ENCODE results near the gene BCR. TPM values are rescaled to one million over a fixed set of nuclear protein-coding genes. Genes with fewer than 3 reads are reported as not detected.

The BCR gene
- total RNA-seq, 1 donor from 2014 or later = 24.3 TPM

DNA sequence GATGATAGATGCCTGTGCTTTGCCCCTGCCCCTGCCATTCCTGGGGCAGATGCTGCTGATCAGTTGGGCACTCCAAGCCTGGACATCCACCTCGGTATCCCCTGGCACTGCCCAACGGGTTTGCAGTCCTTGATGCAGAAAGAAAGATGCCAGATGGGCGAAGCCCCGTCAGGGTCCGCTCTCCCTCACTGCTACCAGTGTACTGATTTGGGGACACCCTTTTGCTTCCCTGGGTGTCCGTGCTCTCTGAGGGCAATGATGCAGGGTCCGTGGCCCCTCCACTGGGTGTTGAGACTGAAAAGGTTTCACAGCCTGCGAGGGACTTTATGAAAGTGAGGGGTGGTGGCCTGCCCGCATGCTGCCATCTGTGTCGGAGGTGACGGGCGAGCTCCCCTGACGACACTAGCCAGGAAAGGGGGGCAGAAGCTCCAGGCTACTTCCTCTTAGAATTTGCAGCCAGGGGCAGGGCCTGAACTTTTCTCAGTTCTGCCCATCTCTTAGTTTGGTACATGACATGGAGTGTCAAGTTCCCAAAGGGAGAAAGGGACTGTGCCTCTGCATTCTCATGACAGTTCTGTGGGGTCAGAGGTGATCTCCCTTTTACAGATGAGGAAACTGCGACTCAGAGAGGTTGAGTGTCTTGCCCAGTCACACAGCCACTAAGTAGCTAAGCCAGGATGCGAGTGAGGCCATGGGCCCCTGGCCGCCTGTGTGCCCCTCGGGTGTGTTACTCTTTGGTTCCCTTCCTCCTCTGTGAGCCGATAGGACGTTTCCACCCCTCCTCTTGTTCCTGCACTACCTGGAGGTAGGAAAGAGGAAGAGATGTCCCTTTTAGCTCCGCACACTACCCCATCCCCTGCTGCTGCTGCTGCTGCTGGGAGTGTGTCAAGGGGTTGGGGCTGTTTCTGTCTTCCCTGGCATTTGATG, 96.6 kb downstream of the BCR start:
- DNase-seq (ENCODE audit: low spot score) = no peak
- intact Hi-C loops (cut with DNase I) = no loop called here

DNA sequence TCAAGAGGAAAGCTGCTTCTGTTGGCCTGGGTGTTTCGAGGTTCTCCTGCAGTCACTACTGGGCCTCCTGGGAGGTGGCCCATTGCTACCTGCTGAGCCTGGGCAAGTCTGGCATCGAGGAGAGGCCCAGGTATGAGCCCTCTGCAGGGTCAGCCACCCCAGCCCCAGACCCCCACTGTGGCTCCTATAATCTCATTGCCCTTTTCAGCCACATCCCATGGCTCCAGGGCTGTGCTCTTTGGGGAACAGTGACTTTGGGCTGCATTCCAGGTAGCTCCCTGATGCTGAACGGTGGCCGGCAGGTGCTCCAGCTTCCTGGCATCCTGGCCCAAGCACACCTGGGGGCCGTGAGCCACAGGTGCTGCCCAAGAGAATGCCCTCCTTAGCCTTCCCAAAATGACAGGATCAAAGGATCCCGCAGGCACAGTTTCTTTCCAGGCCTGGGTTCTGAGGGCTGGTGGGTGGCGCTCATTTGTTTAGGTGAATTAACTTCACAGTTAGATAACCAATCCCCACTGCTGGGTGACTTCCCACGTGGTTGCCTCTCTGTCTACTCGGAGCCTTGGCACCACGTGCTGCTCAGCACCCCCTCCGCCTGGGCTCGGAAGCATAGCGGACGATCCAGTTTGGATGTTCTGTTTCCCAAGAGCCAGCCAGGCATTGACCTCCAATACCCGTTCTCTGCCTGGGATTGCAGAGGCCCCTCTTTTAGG, 97.4 kb downstream of the BCR start:
- DNase-seq (ENCODE audit: low spot score) = no peak
- intact Hi-C loops (cut with DNase I) = no loop called here

DNA sequence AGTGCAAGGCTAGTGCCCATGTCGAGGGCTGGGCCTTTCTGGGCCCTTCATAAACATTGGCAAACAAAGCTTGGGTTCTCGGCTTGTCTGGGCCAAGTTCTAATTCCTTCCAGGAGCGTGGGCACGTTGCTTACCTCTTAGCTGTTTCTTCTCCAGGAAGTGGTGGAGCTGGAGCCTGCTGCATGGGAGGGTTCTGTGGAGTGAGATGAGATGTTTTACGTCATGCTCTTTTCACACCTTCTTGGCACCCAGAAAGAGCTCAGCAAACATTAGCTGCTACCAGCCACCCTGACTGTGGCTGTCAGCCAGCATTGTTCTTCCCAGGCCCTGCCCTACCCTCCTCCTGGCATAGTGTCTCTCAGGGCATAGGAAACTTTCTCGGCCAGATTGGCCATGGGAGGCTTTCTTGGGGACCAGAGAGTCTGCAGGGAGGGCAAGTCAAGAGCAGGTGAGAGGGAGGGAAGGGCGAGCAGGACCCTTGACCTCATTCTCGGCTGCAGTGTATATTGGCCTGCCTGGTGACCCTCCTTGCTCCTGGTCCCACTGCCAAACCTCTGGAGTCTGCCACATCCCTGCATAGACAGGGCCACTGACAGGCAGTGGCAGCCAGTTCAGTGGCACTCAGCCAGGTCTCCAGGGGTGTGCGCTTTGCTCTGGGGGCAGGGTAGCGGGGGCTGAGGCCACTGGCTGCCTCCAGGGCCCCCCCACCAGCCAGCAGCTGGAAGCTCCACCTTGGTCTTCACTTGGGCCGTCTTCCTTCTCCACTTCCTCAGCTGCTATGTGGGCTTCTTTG, 98.8 kb downstream of the BCR start:
- DNase-seq (ENCODE audit: low spot score) = no peak
- intact Hi-C loops (cut with DNase I) = no loop called here

DNA sequence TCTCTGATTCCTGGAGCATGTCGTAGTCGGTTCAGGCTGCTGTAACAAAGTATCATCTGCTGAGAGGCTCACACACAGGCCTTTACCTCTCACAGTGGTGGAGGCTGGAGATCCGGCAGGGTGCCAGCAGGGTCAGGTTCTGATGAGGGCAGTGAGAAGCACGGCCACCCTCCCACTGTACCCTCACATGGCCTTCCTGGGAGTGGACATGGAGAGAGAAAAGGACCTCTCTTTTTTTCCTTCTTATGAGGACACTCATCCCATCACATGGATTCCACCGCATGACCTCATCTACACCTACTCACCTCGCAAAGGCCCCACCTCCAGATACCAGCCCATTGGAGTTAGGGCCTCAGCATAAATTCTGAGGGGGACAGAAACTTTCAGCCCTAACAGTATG, 99.5 kb downstream of the BCR start:
- intact Hi-C loops (cut with DNase I) = loop anchor here (10.0 kb wide), 1 partner anchor 325 kb away; no protein-coding TSS in a partner anchor
- no peak for DNase-seq (ENCODE audit: low spot score)

DNA sequence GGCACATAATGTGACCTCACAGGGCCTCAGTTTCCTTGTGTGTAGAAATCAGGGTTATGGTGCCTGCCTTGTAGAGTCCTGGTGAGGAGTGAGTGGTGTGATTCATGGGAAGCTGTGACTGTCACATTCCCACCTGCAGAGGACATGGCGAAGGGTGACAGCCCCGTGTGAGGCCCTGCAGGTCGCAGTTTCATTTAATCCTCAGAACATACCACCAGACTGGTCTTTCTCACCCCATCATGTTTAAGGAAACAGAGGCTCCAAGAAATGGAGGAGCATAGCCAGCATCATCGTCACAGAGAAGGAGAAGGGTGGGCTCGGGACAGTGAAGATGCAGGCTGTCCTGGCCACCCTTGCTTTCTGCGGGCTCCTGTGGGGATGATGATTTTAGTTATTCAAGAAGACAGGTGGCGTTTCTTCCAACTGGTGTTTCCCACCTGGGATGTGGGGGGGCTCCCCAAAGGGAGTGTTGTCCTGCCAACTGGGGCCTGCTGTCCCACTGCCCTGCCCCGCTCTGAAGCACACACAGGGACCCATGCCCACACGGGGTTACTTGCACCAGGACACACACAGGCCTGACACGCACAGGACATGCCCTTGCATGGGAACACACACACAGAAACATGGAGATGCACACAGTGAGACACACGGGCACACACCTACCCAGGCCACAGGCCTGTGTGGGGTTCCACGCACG, 100.2 kb downstream of the BCR start:
- DNase-seq (ENCODE audit: low spot score) = no peak
- intact Hi-C loops (cut with DNase I) = loop anchor here (1.0 to 10.0 kb wide), 2 partner anchors 102 to 326 kb away; no protein-coding TSS in a partner anchor

DNA sequence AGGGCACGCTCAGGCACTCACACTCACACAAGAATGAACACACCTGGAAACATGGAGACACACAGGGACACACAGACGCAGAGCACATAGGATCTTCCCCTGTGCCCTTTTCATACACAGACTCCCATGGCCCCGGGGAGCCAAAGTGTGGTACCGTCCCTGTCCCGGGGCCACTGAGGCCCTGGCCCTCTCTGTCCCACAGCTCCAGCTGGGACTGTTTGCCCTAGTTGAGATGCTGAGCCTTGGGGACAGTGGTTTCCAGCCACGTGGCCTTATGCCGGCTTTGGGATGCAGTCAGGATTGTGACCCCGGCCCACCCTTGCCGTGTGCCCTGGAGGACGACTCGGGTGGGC, 100.7 kb downstream of the BCR start:
- DNase-seq (ENCODE audit: low spot score) = no peak
- intact Hi-C loops (cut with DNase I) = loop anchor here (1.0 to 10.0 kb wide), 2 partner anchors 103 to 326 kb away; no protein-coding TSS in a partner anchor

DNA sequence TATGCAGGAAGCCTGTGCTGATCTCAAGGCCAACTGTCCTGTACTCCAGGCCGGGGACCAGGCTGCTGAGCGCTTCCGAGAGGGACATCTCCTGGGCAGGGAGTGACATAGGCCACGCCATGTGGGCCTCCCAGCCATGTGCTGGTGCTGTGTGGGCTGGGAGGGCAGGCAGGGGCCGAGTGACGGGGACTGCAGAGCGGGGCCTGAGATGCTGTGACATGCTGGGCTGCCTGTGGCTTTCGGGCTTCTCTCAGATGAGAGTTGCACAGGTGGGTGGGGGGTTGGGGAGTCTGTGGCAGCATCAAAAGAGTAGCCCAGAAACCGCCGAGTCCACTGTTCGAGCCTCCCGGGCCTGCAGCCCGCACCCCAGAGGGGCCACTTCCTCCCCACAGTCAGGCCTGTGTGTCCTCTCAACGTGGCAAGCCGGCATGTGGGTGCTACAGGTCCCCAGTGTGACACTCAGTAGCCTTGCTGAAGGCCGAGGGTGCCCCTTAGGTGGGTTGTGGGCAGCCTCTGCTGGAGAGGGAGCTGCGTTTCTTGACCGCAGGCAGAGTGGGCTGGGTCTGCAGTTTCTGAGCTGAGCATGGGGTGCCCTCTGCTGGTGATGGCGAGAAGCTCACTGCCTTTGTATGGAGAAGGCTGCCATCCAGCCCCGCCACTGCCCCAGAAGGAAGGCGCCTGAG, 101.2 kb downstream of the BCR start:
- intact Hi-C loops (cut with DNase I) = loop anchor here (1.0 to 10.0 kb wide), 2 partner anchors 103 to 327 kb away; no protein-coding TSS in a partner anchor
- peak; percentile 94 for DNase-seq (ENCODE audit: low spot score)

DNA sequence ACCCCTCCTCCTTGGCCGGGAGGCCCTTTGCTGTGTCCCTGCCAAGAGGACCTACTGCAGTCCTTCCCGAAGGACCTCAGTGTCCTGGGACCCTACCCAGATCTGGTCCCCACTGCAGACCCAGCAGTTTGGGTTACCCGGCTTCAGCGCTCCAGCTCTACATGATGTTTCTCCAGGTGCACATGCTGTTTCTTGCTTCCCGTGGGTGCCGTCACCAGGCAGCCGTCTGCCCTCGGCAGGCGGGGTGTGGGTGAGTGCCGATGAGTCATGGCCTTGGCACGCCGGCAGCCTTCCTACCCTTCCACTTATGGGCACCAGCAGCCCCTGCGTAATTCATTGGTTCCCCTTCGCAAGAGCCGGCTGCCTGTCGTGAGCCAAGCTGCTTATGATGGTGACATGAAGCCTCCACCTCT, 101.8 kb downstream of the BCR start:
- no peak for DNase-seq (ENCODE audit: low spot score)
- intact Hi-C loops (cut with DNase I) = loop anchor here (10.0 kb wide), 1 partner anchor 327 kb away; no protein-coding TSS in a partner anchor

DNA sequence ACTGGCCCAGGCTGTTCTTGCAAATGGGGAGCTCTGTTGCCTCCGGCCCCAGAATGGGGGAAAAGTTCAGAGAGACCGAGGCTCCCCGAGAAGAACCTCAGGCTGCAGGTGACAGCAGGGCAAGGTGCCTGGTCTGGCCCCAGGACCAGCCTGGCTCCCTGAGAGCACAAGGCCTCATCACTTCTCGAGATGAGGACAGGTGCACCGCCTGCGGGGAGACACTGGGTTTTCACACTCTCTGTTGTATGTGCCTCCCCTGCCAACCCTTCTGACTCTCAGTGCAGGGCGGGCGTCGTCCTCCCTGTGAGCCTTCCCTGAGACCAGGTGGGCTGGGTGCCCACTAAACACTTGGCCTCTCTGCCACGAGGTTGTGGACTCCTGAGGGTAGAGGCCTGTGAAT, 102.2 kb downstream of the BCR start:
- intact Hi-C loops (cut with DNase I) = loop anchor here (10.0 kb wide), 1 partner anchor 328 kb away; no protein-coding TSS in a partner anchor
- DNase-seq (ENCODE audit: low spot score) = no peak

DNA sequence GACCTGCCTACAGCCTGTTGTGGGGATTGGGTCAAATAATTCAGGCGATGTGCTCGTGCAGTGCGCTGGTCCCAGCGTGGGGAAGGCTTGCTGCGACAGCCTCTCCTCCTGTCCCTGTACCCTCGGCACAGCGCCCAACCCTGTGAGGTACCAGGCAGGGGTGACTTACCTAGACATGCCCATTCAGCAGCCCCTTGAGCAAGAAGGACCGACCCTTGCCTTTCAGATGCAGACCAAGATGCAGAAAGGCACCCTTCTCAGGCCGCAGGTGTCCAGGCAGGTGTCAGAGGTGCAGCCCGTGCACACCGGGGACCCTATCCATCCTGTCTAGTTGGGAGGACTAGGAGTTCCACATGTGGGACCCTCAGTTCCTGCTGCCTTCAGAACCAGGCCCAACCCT, 102.7 kb downstream of the BCR start:
- intact Hi-C loops (cut with DNase I) = loop anchor here (10.0 kb wide), 1 partner anchor 328 kb away; no protein-coding TSS in a partner anchor
- no peak for DNase-seq (ENCODE audit: low spot score)

DNA sequence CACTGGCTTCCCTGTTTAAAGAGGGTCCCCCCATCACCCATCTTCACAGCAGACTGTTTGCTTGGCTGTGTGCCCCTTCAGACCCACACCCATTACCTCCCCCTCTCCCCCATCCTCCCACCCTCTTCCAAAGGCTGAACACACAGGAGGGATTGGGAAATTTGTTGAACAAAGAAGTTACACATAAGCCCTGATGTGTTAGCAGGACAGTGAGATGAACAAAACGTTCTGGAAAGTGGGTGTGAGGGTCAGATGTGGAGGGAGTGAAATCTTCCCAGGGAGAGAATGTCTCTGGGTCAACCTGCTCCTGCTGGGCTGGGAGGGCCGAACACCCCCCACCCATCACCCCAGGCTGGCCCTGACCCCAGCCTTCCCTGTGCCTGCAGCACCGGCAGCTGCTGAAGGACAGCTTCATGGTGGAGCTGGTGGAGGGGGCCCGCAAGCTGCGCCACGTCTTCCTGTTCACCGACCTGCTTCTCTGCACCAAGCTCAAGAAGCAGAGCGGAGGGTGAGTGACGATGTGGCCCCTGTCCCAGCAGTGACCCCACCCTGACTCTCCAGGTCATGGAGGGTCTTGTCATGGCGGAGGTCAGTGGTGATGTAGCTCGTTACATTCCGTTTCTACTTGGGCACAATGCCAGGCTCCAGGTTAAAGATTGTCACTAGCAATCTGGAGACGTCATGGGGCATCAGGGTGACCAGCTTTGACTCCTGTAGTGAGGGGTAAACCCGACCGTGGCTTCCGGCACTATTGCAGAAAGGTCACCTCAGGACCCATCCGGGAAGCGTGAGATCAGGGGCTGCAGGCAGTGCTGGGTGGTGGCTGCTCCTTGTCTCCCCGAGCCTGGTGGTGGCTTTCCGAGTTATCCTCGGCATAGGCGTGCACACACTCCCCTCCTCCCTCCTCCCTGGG, 103.5 kb downstream of the BCR start:
- DNase-seq (ENCODE audit: low spot score) = no peak
- intact Hi-C loops (cut with DNase I) = loop anchor here (10.0 kb wide), 1 partner anchor 329 kb away; no protein-coding TSS in a partner anchor

DNA sequence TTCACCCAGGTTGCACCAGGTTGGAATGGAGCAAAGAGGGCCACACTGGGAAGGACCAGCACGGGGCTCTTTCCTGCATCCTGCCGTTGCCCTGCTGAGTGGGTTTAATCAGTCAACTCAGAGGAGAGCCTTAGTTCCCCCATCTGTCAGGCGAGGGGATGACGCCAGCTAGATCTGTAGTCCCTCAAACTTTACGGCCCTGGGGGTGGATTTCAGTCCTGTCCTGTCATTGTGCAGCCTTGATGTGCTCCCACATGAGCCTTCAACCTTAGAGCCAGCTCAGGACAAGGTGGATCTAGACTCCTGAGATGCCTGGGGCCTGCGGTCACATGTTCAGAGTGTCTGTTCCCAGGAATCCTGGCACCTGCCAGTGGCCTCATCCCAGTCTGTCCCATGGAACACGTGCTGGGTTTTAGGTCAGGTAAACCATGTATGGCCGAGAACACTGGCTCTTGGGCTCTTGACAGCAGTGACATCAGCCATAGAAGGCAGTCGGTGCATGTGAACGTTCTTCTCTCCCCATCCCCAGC, 104.3 kb downstream of the BCR start:
- no peak for DNase-seq (ENCODE audit: low spot score)
- intact Hi-C loops (cut with DNase I) = loop anchor here (10.0 kb wide), 1 partner anchor 330 kb away; no protein-coding TSS in a partner anchor

DNA sequence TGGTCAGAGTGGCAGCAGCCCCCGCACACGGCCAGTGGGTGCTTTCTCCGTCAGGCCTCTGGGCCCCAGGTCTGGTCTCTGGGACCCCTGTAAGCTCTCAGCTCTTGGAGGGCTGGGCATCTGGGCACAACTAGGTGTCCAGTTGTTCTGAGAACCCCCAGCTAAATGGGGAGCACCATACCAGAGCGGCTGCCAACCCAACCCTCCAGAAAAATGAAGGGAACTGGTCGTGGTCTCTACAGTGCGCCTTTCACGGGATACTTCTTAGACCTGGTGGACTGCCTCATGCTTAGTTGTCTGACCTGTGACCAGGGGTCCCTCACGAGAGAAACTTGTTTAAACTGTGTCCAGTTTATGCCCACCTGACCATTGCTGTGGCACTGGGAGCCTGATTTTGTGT, 104.9 kb downstream of the BCR start:
- intact Hi-C loops (cut with DNase I) = loop anchor here (10.0 kb wide), 1 partner anchor 330 kb away; no protein-coding TSS in a partner anchor
- no peak for DNase-seq (ENCODE audit: low spot score)

DNA sequence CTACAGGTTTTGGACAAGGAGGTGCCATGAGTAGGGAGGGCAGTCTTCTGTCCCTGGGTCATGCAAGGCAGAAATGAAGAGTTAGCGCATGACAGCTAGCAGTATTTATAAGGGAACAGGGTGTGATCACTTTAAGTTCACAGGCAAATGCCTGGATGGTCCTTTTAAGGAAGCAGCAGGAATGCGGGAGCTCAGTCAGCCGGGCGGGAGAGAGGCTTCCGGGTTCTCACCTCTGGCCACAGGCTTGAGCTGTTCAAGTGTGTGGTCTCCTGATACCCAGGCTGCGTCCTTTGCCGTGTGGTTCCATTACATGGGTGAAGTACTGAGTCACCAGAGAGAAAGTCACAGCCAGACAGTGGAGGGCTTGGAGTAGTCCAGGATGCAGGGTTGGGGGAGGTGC, 105.4 kb downstream of the BCR start:
- intact Hi-C loops (cut with DNase I) = loop anchor here (10.0 kb wide), 1 partner anchor 331 kb away; no protein-coding TSS in a partner anchor
- DNase-seq (ENCODE audit: low spot score) = no peak

DNA sequence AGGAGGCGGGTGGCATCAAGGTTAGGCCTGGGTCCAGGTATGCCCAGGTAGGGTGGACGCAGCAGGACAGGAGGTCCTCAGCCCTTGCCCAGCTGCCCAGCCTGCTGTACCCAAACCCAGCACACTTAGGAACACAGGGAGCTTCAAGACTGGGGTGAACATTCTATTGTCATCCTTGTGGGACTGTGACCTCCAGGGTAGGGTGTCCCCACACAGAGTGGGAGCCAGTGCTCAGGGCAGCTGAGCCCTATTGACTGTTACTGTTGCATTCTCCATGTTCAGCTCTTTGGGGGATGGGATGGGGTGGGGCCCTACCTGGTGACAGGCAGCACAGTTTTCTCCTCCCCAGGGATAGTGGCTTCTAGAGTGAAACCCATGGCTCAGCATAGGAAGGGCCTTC, 106.0 kb downstream of the BCR start:
- DNase-seq (ENCODE audit: low spot score) = no peak
- intact Hi-C loops (cut with DNase I) = loop anchor here (10.0 kb wide), 1 partner anchor 331 kb away; no protein-coding TSS in a partner anchor

DNA sequence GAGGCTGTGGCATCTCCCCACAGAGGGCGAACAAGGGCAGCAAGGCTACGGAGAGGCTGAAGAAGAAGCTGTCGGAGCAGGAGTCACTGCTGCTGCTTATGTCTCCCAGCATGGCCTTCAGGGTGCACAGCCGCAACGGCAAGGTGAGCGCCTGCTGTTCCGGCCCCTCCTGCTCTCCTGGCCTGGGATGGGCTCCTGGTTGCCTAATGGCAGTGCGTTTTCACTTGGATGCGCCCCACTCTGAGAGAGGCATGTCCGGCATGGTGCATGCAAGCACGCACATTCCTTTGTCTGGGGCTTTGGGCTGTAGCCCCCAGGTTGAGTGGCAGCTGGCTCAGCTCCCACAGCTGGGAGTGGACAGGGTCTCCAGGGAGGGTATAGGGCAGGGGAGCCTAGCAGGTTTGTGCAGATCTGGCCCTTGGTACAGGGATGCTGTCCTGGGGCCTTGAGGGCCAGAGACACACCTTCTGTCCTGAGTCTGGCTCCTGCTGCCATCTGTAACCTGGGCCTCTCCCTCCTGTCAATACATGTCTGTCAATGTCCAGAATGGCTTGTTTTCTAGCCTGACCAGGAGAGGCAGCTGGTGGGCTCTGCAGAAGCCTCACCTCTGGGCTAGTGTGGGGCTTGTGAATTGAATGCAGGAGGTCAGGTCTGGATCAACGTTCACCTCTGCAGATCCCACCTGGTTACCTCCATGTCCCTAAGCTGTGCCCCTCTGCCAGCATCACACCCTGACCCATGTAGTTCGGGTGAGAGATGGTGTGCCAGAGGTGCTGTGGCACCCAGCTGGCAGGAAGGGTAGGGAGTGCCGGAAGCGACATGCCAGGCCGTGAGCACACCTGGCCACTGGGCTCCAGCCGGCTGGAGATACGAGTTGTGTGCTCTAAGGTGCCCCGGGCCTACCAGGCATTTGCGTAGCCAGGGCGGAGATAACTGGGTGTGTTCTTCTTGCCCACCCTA, 107.1 kb downstream of the BCR start:
- intact Hi-C loops (cut with DNase I) = loop anchor here (10.0 kb wide), 1 partner anchor 333 kb away; no protein-coding TSS in a partner anchor
- no peak for DNase-seq (ENCODE audit: low spot score)
